A673 (cell line): ENCODE results near the gene SNED1. TPM values are rescaled to one million over a fixed set of nuclear protein-coding genes. Genes with fewer than 3 reads are reported as not detected.

Experiments used
- BruUV-seq: library from RNA; stranded (reverse); fragments of 400-500 nt; replicated peaks from 2 replicates; lab custom pipeline; 2021; lab: Mats Ljungman, UMichigan
- CTCF ChIA-PET: fragments of 300-600 bp; sonication (Branson Sonifier 250); formaldehyde crosslinking; loops from one replicate; lab custom pipeline; 2022; ENCODE audit warnings: antibody characterized with exemption; lab: Charles Lee
- POLR2A ChIA-PET: fragments of 300-600 bp; sonication (Branson Sonifier 250); formaldehyde crosslinking; loops from one replicate; lab custom pipeline; 2022; ENCODE audit warnings: antibody characterized with exemption; ENCODE audit not compliant: low non-redundant PET; lab: Charles Lee
- DNase-seq: peaks from one replicate; pipeline ENCODE4 v3.0.0-alpha.2; 2015; ENCODE audit warnings: low spot score
- H3K27ac ChIP-seq: fragments of 200-600 bp; sonication (generic); 2 replicates; pipeline ENCODE4 v1.5.1; 2016; ENCODE audit warnings: mixed run types, low read depth, mild to moderate bottlenecking, mixed read lengths, antibody characterized with exemption, low read length; ENCODE audit not compliant: poor library complexity, severe bottlenecking
- H3K27me3 ChIP-seq: fragments of 200-600 bp; sonication (generic); replicated peaks from 2 replicates; pipeline ENCODE4 v1.6.1; 2017; ENCODE audit warnings: mixed run types, low read depth, mild to moderate bottlenecking, mixed read lengths, antibody characterized with exemption, low read length; ENCODE audit not compliant: insufficient read depth, poor library complexity
- H3K36me3 ChIP-seq: fragments of 200-600 bp; sonication (generic); 2 replicates; pipeline ENCODE4 v1.6.1; 2016; ENCODE audit warnings: mixed run types, mild to moderate bottlenecking, mixed read lengths, antibody characterized with exemption, low read length; ENCODE audit not compliant: insufficient read depth, poor library complexity, severe bottlenecking
- H3K4me1 ChIP-seq: fragments of 200-600 bp; sonication (generic); 2 replicates; pipeline ENCODE4 v1.6.1; 2017; ENCODE audit warnings: mixed run types, mild to moderate bottlenecking, mixed read lengths, antibody characterized with exemption, low read length; ENCODE audit not compliant: insufficient read depth, poor library complexity, severe bottlenecking
- H3K4me3 ChIP-seq: fragments of 200-600 bp; sonication (generic); 2 replicates; pipeline ENCODE4 v1.5.1; 2016; ENCODE audit warnings: low read depth, mixed run types, mild to moderate bottlenecking, mixed read lengths, low read length; ENCODE audit not compliant: poor library complexity, severe bottlenecking
- H3K9me3 ChIP-seq: fragments of 200-600 bp; sonication (generic); 2 replicates; pipeline ENCODE4 v1.6.1; 2016; ENCODE audit warnings: mixed run types, low read depth, mild to moderate bottlenecking, mixed read lengths, antibody characterized with exemption, low read length; ENCODE audit not compliant: poor library complexity, severe bottlenecking
- EZH2 ChIP-seq: fragments of 200-600 bp; sonication (generic); IDR thresholded peaks from 2 replicates; pipeline ENCODE4 v1.6.1; 2017; ENCODE audit warnings: borderline replicate concordance, low read depth, mild to moderate bottlenecking, mixed read lengths, antibody characterized with exemption, low read length; ENCODE audit not compliant: poor library complexity, severe bottlenecking
- intact Hi-C: fragments of 100-400 bp; cut with micrococcal nuclease; formaldehyde crosslinking; loops from one replicate; pipeline ENCODE4 v1.10.0; 2022; ENCODE audit not compliant: unreplicated experiment
- total RNA-seq: library from RNA; stranded (reverse); gene quantifications from 2 replicates; pipeline ENCODE4 v1.2.3, GENCODE V29; 2021
- TF ChIP-seq, protein P1 (sequence below): fragments of 300-800, 200-600 bp; sonication (generic); conservative IDR thresholded peaks from 2 replicates; pipeline ENCODE4 v1.5.1; 2017; ENCODE audit warnings: low read depth, mild to moderate bottlenecking, antibody characterized with exemption, low read length, moderate library complexity, mixed read lengths

Gene SNED1
- total RNA-seq, 1 experiment from 2014 or later: 3.0 TPM

DNA sequence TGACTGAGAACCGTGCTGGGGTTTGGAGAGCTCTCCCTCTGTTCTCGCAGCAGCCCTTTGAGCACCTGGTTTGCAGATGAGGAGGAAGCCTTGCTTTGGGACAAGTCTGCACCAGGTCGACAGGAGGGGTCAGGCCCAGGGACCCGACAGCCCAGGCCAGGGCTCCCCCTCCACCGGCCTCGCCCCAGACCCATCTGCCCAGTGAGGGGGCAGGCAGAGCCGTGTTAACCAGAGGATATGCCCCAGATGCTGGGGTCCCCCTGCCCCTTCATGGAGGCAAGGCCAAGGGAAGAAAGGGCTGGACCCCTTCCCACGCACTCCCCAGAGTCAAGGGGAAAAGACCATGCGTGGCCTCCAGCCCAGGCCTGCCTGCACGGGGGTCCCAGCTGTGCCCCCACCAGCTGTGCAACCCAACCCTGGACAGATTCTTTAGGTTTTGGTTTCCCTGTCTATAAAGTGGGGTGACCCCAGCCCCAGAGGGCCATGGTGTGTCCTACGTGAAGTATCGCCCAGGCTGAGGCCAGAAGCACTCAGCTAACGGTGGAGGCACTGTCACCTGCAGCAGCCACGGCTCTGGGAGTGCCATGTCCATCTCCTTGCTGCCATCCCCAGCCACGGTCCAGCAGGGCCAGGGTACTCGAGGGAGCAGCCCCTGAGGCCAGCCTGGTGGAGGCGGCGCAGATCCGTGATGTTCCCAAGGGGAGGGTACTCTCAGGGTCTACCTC lies 4.8 kb upstream of the SNED1 start:
- peaks cover 2% of the 10 kb centered on the region for H3K9me3 ChIP-seq
- BruUV-seq: no TSS peak

GRCh38 chr2:240994171-240994896 lies 4.1 kb upstream of the SNED1 start:
- BruUV-seq: no TSS peak
- Histone ChIP-seq H3K27me3 (no peaks in the 10 kb centered on the region), H3K4me3 (no peak overlapping the region), H3K27ac (no peak overlapping the region), H3K36me3 (no peaks in the 10 kb centered on the region), H3K4me1 (no peaks in the 10 kb centered on the region), H3K9me3 (no peaks in the 10 kb centered on the region)
- TF ChIP-seq, protein P1, sequence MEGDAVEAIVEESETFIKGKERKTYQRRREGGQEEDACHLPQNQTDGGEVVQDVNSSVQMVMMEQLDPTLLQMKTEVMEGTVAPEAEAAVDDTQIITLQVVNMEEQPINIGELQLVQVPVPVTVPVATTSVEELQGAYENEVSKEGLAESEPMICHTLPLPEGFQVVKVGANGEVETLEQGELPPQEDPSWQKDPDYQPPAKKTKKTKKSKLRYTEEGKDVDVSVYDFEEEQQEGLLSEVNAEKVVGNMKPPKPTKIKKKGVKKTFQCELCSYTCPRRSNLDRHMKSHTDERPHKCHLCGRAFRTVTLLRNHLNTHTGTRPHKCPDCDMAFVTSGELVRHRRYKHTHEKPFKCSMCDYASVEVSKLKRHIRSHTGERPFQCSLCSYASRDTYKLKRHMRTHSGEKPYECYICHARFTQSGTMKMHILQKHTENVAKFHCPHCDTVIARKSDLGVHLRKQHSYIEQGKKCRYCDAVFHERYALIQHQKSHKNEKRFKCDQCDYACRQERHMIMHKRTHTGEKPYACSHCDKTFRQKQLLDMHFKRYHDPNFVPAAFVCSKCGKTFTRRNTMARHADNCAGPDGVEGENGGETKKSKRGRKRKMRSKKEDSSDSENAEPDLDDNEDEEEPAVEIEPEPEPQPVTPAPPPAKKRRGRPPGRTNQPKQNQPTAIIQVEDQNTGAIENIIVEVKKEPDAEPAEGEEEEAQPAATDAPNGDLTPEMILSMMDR: no peak
- TF ChIP-seq EZH2: no peak
- POLR2A ChIA-PET: no interaction called here
- CTCF ChIA-PET: no interaction called here
- DNase-seq: no peak
- intact Hi-C loops: no loop called here

More for the DNA sequence above, 4.8 kb upstream of the SNED1 start:
- DNase-seq: no peak
- intact Hi-C loops: no loop called here
- Histone ChIP-seq H3K27ac (no peak overlapping the region), H3K4me3 (no peak overlapping the region), H3K27me3 (no peaks in the 10 kb centered on the region), H3K4me1 (no peaks in the 10 kb centered on the region), H3K36me3 (no peaks in the 10 kb centered on the region)
- POLR2A ChIA-PET: no interaction called here
- CTCF ChIA-PET: no interaction called here
- TF ChIP-seq, protein P1: no peak
- no peak for TF ChIP-seq EZH2

- BruUV-seq: no TSS peak
- no peak for DNase-seq
- no peak overlapping the region for H3K27ac ChIP-seq
- no peak for TF ChIP-seq EZH2
- TF ChIP-seq, protein P1: no peak
- H3K36me3 ChIP-seq: no peaks in the 10 kb centered on the region
- CTCF ChIA-PET: no interaction called here
- no peaks in the 10 kb centered on the region for H3K9me3 ChIP-seq
- no peak overlapping the region for H3K4me3 ChIP-seq
- H3K27me3 ChIP-seq: no peaks in the 10 kb centered on the region
- POLR2A ChIA-PET: no interaction called here
- no peaks in the 10 kb centered on the region for H3K4me1 ChIP-seq
- intact Hi-C loops: no loop called here
These were observed 3.1 kb upstream of the SNED1 start for GRCh38 chr2:240995041-240996021.
